GM21515 (cell line): ENCODE measurements around the gene EIF2S1.
"Not testable (repeated sequence)": the region's sequence is repeated elsewhere in the genome, so short reads cannot be mapped to it uniquely, and the experiment has no call there.

Experiments
- ATAC-seq: cut with Tn5 transposase; IDR thresholded peaks from one replicate; pipeline ENCODE4 v1.9.1; 2021; ENCODE audit not compliant: unreplicated experiment

The EIF2S1 gene

GRCh38 chr14:67359775-67360469, at the start of gene EIF2S1, which contains the start of gene ATP6V1D:
Gene EIF2S1, plus strand, starts transcription at chr14:67360328. Its CDS starts 4,440 bp downstream, at chr14:67364768.
Gene ATP6V1D, minus strand, starts transcription at chr14:67359804. Its CDS starts 106 bp downstream, at chr14:67359698.
- ATAC-seq, result peak; percentile 82

- ATAC-seq, result no peak
These were observed 48.3 kb upstream of the EIF2S1 start for GRCh38 chr14:67311868-67312267.

- no peak for ATAC-seq
These were observed 47.0 kb upstream of the EIF2S1 start for GRCh38 chr14:67313153-67313552.

- no peak for ATAC-seq
These were observed 42.3 kb upstream of the EIF2S1 start for GRCh38 chr14:67317822-67318221.

- ATAC-seq, result no peak
These were observed 41.0 kb upstream of the EIF2S1 start for GRCh38 chr14:67319142-67319541.

GRCh38 chr14:67329666-67330065, 30.5 kb upstream of the EIF2S1 start:
- not testable (repeated sequence) for ATAC-seq

GRCh38 chr14:67331368-67332125, 28.6 kb upstream of the EIF2S1 start:
- no peak for ATAC-seq

- no peak for ATAC-seq
These were observed 27.7 kb upstream of the EIF2S1 start for GRCh38 chr14:67332468-67332867.

- ATAC-seq, result no peak
These were observed 24.3 kb upstream of the EIF2S1 start for GRCh38 chr14:67335781-67336180.

- not testable (repeated sequence) for ATAC-seq
These were observed 18.9 kb upstream of the EIF2S1 start for GRCh38 chr14:67341231-67341630.

- ATAC-seq, result no peak
These were observed 16.4 kb upstream of the EIF2S1 start for GRCh38 chr14:67343601-67344230.

GRCh38 chr14:67345583-67345982, 14.5 kb upstream of the EIF2S1 start:
- ATAC-seq, result no peak

GRCh38 chr14:67352055-67352454, 8.1 kb upstream of the EIF2S1 start:
- ATAC-seq, result no peak

- ATAC-seq, result no peak
These were observed 2.8 kb upstream of the EIF2S1 start for GRCh38 chr14:67357186-67357968.

- ATAC-seq, result no peak
These were observed 2.2 kb upstream of the EIF2S1 start for GRCh38 chr14:67357969-67358354.

- ATAC-seq, result peak; percentile 0
These were observed 979 bp upstream of the EIF2S1 start for GRCh38 chr14:67358924-67359774.

GRCh38 chr14:67360470-67361206, 510 bp downstream of the EIF2S1 start:
- ATAC-seq, result peak; percentile 24

GRCh38 chr14:67365476-67365875, 5.3 kb downstream of the EIF2S1 start:
- ATAC-seq, result no peak

- ATAC-seq, result no peak
These were observed 10.7 kb downstream of the EIF2S1 start for GRCh38 chr14:67370830-67371229.
